SJSA1 (cell line): ENCODE data around the gene DGCR6L. TPM values are rescaled to one million over a fixed set of nuclear protein-coding genes. Genes with fewer than 3 reads are reported as not detected.
"Not testable (repeated sequence)": the region's sequence is repeated elsewhere in the genome, so short reads cannot be mapped to it uniquely, and the experiment has no call there.

Experiments used
- DNase-seq, 2 experiments: peaks; one replicate each; pipeline ENCODE4 v3.0.0-alpha.2; 2015 to 2020; ENCODE audit warnings: low spot score in 2 of 2, low read depth in 1 of 2
- H3K27ac ChIP-seq: fragments of 250-450 bp; sonication (Bioruptor Pico); 2 replicates; pipeline ENCODE4 v1.5.1; 2020; ENCODE audit warnings: mild to moderate bottlenecking, moderate library complexity
- H3K27me3 ChIP-seq: fragments of 250-450 bp; sonication (Bioruptor Pico); replicated peaks from 2 replicates; pipeline ENCODE4 v1.5.1; 2020; ENCODE audit warnings: mild to moderate bottlenecking, moderate library complexity
- H3K36me3 ChIP-seq: fragments of 250-450 bp; sonication (Bioruptor Pico); 2 replicates; pipeline ENCODE4 v1.5.1; 2020; ENCODE audit warnings: mild to moderate bottlenecking
- H3K4me1 ChIP-seq: fragments of 250-450 bp; sonication (Bioruptor Pico); replicated peaks from 2 replicates; pipeline ENCODE4 v1.6.1; 2021; ENCODE audit warnings: mild to moderate bottlenecking
- H3K4me3 ChIP-seq: fragments of 250-450 bp; sonication (Bioruptor Pico); 2 replicates; pipeline ENCODE4 v1.5.1; 2020; ENCODE audit warnings: mild to moderate bottlenecking
- H3K9me3 ChIP-seq: fragments of 250-450 bp; sonication (Bioruptor Pico); replicated peaks from 2 replicates; pipeline ENCODE4 v1.5.1; 2020; ENCODE audit warnings: mild to moderate bottlenecking
- total RNA-seq: library from RNA; depleted of rRNA; stranded (reverse); fragments of >200 nt; shearing (Covaris generic); gene quantifications from 2 replicates; pipeline ENCODE4 v1.2.3, GENCODE V29; 2014

Gene DGCR6L
- total RNA-seq, 1 experiment from 2014 or later = 101 TPM

GRCh38 chr22:20354238-20354975, 34.5 kb upstream of the DGCR6L start:
- peak in 1 of 2 experiments; percentile 35 for DNase-seq
- no peak overlapping the region for H3K27ac ChIP-seq
- no peaks in the 10 kb centered on the region for H3K4me1 ChIP-seq
- H3K4me3 ChIP-seq = no peak overlapping the region
- H3K36me3 ChIP-seq = no peaks in the 10 kb centered on the region
- H3K27me3 ChIP-seq = no peaks in the 10 kb centered on the region
- no peaks in the 10 kb centered on the region for H3K9me3 ChIP-seq

GRCh38 chr22:20352536-20352935, 32.7 kb upstream of the DGCR6L start:
- not testable (repeated sequence) for H3K36me3 ChIP-seq, H3K9me3 ChIP-seq, H3K4me1 ChIP-seq, DNase-seq, H3K27ac ChIP-seq, H3K4me3 ChIP-seq, H3K27me3 ChIP-seq

DNA sequence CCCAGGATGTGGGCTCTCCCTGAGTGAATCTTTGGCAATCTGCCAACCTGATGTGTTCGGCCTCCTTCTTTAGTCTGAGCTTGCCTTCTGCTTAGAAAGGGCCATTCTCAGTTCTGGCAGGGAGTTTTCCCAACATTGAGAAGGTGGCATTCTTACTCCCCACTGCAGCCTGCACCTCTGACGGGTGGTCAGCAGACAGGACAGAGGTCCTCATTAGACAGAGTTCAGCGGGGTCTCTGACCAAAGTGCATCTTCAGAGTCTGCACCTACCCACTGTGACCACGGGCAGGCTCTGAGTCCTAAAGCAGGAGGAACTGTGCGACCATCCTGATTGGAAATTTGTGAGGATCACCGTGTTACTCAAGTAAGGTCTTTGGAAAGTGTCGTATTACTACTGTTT, 26.7 kb upstream of the DGCR6L start:
- H3K4me3 ChIP-seq, H3K4me1 ChIP-seq, H3K36me3 ChIP-seq, H3K9me3 ChIP-seq, DNase-seq, H3K27me3 ChIP-seq, H3K27ac ChIP-seq: not testable (repeated sequence)

GRCh38 chr22:20338291-20338690, 18.4 kb upstream of the DGCR6L start:
- not testable (repeated sequence) for H3K4me1 ChIP-seq, H3K9me3 ChIP-seq, H3K27ac ChIP-seq, H3K4me3 ChIP-seq, H3K27me3 ChIP-seq, H3K36me3 ChIP-seq, DNase-seq

DNA sequence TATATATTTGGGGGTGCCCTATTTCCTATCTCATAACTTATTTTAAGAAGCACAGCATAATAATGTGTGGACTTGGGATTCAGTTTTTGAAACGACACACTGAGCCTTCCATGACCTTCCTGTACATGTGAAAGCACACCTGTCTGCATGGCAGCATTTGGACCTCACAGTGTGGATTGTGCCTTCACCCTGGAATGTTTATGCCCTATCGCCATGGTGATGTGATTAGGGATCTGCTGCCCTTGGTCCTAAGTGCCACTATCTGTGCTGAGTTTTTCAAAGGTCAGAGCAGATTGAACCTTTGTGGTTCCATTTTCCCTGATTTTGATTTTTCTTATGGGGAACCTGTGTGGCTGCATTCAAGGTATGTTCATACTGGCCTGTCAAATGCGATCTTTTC, 17.9 kb upstream of the DGCR6L start:
- H3K36me3 ChIP-seq, DNase-seq, H3K4me1 ChIP-seq, H3K9me3 ChIP-seq, H3K27me3 ChIP-seq, H3K4me3 ChIP-seq, H3K27ac ChIP-seq: not testable (repeated sequence)

DNA sequence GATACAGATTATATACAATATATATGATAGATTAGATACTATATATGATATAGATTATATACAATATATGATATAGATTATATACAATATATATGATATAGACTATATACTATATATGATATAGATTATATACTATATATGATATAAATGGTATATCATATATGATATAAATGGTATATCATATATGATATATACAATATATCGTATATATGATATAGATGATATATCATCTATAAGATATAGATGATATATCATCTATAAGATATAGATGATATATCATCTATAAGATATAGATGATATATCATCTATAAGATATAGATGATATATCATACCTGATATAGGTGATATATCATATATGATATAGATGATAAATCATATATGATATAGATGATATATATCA, 16.7 kb upstream of the DGCR6L start:
- not testable (repeated sequence) for DNase-seq

DNA sequence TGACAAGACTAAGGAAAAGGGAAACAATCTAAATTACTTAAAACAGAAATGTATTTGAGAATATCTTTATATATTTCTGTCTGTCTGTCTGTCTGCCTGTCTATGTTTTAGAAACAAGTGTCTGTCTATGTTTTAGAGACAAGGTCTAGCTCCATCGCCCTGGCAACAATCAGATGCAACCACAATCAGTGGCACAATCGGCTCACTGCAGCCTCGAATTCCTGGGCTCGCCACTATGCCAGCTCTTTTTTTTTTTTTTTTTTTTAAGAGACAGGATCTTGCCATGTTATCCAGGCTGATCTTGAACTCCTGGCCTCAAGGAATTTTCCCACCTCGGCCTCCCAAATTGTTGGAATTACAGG, 8.7 kb upstream of the DGCR6L start:
- not testable (repeated sequence) for H3K4me3 ChIP-seq, H3K36me3 ChIP-seq, H3K4me1 ChIP-seq, H3K9me3 ChIP-seq, DNase-seq, H3K27ac ChIP-seq, H3K27me3 ChIP-seq

More for the DNA sequence above, 16.7 kb upstream of the DGCR6L start:
- not testable (repeated sequence) for H3K36me3 ChIP-seq, H3K9me3 ChIP-seq, H3K4me1 ChIP-seq, H3K27ac ChIP-seq, H3K4me3 ChIP-seq, H3K27me3 ChIP-seq

- H3K4me3 ChIP-seq, H3K9me3 ChIP-seq, H3K36me3 ChIP-seq, H3K27ac ChIP-seq, H3K27me3 ChIP-seq: not testable (repeated sequence)
- DNase-seq = peak in 1 of 2 experiments; percentile 19
- H3K4me1 ChIP-seq = peaks cover 16% of the 10 kb centered on the region
Measured at GRCh38 chr22:20325996-20326395, 6.1 kb upstream of the DGCR6L start.

DNA sequence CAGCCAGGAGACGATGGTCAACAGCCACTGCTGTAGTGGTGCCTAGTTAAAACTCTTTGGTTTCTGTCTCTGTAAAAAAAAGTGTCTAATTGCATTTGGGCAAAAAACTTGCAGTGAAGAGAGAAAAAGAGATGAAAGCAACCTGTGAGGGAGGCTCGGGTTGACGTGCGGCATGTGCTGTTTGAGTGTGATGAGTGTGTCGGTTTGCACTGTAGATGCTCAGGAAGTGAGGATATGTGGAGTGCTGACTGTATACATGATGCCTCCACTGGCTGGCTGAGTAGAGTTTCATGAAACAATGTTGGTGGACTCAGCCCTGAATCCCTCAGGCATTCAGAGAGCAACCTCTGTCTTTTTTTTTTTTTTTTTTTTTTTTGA, 4.3 kb upstream of the DGCR6L start:
- H3K9me3 ChIP-seq = no peaks in the 10 kb centered on the region
- no peaks in the 10 kb centered on the region for H3K27me3 ChIP-seq
- DNase-seq = no peak
- no peaks in the 10 kb centered on the region for H3K36me3 ChIP-seq
- H3K27ac ChIP-seq = no peak overlapping the region; the same call in 1 of the 2 replicates
- peaks cover 21% of the 10 kb centered on the region for H3K4me1 ChIP-seq
- H3K4me3 ChIP-seq = no peak overlapping the region

- peak in 1 of 2 experiments; percentile 37 for DNase-seq
- not testable (repeated sequence) for H3K4me3 ChIP-seq, H3K27me3 ChIP-seq, H3K36me3 ChIP-seq, H3K9me3 ChIP-seq, H3K27ac ChIP-seq
- H3K4me1 ChIP-seq = peaks cover 29% of the 10 kb centered on the region
Measured at GRCh38 chr22:20321552-20322211, 1.8 kb upstream of the DGCR6L start.

DNA sequence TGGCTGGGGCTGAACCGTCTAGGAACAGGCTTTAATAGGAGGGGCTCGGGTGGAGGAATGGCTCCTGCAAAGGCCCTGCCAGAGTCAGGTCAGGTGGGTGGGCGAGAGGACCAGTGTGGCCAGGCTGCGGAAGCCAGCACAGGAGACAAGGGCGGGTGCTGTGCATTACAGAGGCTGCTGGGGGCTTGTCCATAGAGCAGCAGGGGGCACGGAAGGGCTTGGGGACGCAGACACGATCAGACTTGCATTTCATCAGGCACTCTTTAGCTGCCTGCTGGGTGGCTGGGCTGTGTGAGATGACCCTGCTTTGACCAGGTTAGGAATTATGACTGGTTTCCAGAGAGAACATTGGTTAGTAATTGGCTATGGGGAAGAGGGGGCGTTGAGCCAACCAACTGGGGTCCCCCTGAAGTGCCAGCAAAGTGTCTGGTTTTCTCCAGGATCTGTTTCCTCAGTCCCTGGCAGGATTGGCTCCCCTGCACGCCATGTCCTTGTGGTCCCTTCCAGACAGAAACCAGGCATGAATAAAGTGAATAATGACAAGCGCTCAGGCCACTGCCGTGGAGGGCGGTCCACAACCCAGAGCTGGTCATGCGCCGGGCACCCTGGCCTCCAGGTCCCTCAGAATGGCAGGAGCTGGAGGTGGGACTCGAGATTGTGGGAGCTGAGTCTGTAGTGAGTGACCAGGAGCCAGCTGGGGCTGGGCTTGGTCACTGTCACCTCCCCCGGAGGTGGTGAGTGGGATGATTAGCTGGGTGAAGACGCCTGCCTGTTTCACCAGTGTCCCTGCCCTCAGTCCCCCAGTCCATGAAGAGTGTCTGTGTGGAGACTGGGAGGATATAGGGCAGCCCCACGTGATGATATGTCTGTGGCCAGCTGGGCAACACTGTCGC, 1.0 kb upstream of the DGCR6L start:
- H3K4me3 ChIP-seq = peak overlapping the region; percentile 73
- H3K27ac ChIP-seq = peak overlapping the region; percentile 57
- H3K9me3 ChIP-seq, H3K36me3 ChIP-seq, H3K27me3 ChIP-seq: not testable (repeated sequence)
- peak; percentile 24 to 30 for DNase-seq
- peaks cover 29% of the 10 kb centered on the region for H3K4me1 ChIP-seq

DNA sequence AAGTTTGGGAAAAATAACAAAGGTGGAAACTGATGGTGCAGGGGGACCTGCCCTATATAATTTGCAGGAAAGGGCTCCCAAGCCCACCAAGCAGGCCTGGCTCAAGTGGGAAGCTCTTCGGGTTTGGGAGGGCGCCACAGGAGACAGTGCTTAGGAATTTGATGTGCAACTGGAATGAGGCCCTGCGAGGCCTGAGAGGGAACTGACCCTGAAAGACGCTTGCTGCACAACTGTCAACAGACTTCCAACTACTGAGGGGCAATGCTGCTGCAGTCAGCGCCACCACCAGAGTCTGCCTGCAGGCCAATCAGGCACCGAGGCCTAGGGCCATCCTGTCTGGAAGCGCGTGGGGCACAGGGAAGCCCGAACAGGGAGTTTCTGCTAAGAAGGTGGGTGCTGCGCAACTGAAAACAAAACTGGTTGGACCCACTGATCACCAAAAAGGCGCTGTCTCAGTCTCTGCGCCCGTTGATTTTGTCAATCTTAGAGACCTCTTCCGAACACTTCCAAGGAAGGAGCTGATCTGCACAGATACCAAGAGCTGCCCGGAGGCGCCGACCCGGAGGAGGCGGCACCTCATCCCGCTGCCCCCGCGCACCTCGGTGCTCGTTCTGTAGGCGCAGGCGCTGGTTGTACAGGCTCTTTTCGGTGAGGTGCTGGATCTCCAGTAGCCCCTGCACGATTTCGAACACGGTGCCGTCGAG, 667 bp downstream of the DGCR6L start:
- peaks cover 28% of the 10 kb centered on the region for H3K4me1 ChIP-seq
- peak overlapping the region; percentile 73 for H3K4me3 ChIP-seq
- peak in 1 of 2 experiments; percentile 50 for DNase-seq
- no peaks in the 10 kb centered on the region for H3K27me3 ChIP-seq
- H3K27ac ChIP-seq = no peak overlapping the region
- H3K36me3 ChIP-seq = no peaks in the 10 kb centered on the region
- H3K9me3 ChIP-seq = no peaks in the 10 kb centered on the region

GRCh38 chr22:20318043-20318688, 1.7 kb downstream of the DGCR6L start:
- not testable (repeated sequence) for H3K4me3 ChIP-seq, H3K27me3 ChIP-seq, H3K9me3 ChIP-seq, H3K36me3 ChIP-seq, H3K27ac ChIP-seq
- peaks cover 18% of the 10 kb centered on the region for H3K4me1 ChIP-seq
- DNase-seq = peak in 1 of 2 experiments; percentile 11
